H9 (cell line): ENCODE results near the gene UST. TPM values are rescaled to one million over a fixed set of nuclear protein-coding genes. Genes with fewer than 3 reads are reported as not detected.
A peak's percentile ranks its signal among the peaks of the same experiment; 100 is the strongest.

Experiments
- DNase-seq: peaks from one replicate; pipeline ENCODE4 v3.0.0-alpha.2; 2017
- H2AFZ ChIP-seq: one replicate; pipeline ENCODE4 v1.6.1; 2013; ENCODE audit warnings: mild to moderate bottlenecking, low read length, control low read depth, moderate library complexity
- H2AK5ac ChIP-seq: 2 replicates; pipeline ENCODE4 v1.6.1; 2013; ENCODE audit warnings: low read length, control low read depth, mixed read lengths; ENCODE audit not compliant: insufficient read length
- H2BK120ac ChIP-seq: one replicate; pipeline ENCODE4 v1.6.1; 2013; ENCODE audit warnings: low read depth, mild to moderate bottlenecking, low read length, control low read depth, inconsistent platforms; ENCODE audit not compliant: poor library complexity, severe bottlenecking
- H2BK12ac ChIP-seq: 2 replicates; pipeline ENCODE4 v1.6.1; 2013; ENCODE audit warnings: low read length, control low read depth, mixed read lengths, low read depth; ENCODE audit not compliant: insufficient read length
- H2BK15ac ChIP-seq: 2 replicates; pipeline ENCODE4 v1.6.1; 2013; ENCODE audit warnings: low read depth, low read length, control low read depth
- H2BK20ac ChIP-seq: one replicate; pipeline ENCODE4 v1.6.1; 2013; ENCODE audit warnings: low read depth, mild to moderate bottlenecking, low read length, control low read depth, inconsistent platforms; ENCODE audit not compliant: poor library complexity, severe bottlenecking
- H2BK5ac ChIP-seq: 2 replicates; pipeline ENCODE4 v1.6.1; 2013; ENCODE audit warnings: low read length, control low read depth, mixed read lengths; ENCODE audit not compliant: insufficient read length
- H3K14ac ChIP-seq: 2 replicates; pipeline ENCODE4 v1.6.1; 2013; ENCODE audit warnings: low read length, control low read depth; ENCODE audit not compliant: insufficient read depth
- H3K18ac ChIP-seq: 2 replicates; pipeline ENCODE4 v1.6.1; 2013; ENCODE audit warnings: low read depth, mild to moderate bottlenecking, mixed read lengths, low read length, control low read depth; ENCODE audit not compliant: insufficient read length
- H3K23ac ChIP-seq: 2 replicates; pipeline ENCODE4 v1.6.1; 2013; ENCODE audit warnings: low read length, control low read depth, mixed read lengths, low read depth; ENCODE audit not compliant: insufficient read length
- H3K23me2 ChIP-seq: 2 replicates; pipeline ENCODE4 v1.6.1; 2013; ENCODE audit warnings: low read depth, mild to moderate bottlenecking, mixed read lengths, low read length, control low read depth; ENCODE audit not compliant: insufficient read length, poor library complexity, severe bottlenecking
- H3K27ac ChIP-seq: 2 replicates; pipeline ENCODE4 v1.5.1; 2013; ENCODE audit warnings: low read length, control low read depth, mixed read lengths, low read depth; ENCODE audit not compliant: insufficient read length
- H3K27me3 ChIP-seq: 2 replicates; pipeline ENCODE4 v1.6.1; 2013; ENCODE audit warnings: low read length, control low read depth, inconsistent platforms; ENCODE audit not compliant: insufficient read depth
- H3K4ac ChIP-seq: 2 replicates; pipeline ENCODE4 v1.6.1; 2013; ENCODE audit warnings: low read depth, mild to moderate bottlenecking, control low read depth, inconsistent platforms, low read length, moderate library complexity
- H3K4me1 ChIP-seq: 2 replicates; pipeline ENCODE4 v1.6.1; 2013; ENCODE audit warnings: low read length, control low read depth, inconsistent platforms; ENCODE audit not compliant: insufficient read depth
- H3K4me2 ChIP-seq: 2 replicates; pipeline ENCODE4 v1.6.1; 2013; ENCODE audit warnings: low read length, control low read depth, mixed read lengths; ENCODE audit not compliant: insufficient read length, insufficient read depth
- H3K56ac ChIP-seq: 2 replicates; pipeline ENCODE4 v1.6.1; 2013; ENCODE audit warnings: low read depth, mild to moderate bottlenecking, mixed read lengths, low read length, control low read depth; ENCODE audit not compliant: insufficient read length
- H3K79me1 ChIP-seq: 2 replicates; pipeline ENCODE4 v1.6.1; 2013; ENCODE audit warnings: low read depth, mild to moderate bottlenecking, moderate library complexity, low read length, control low read depth, inconsistent platforms; ENCODE audit not compliant: insufficient read depth, poor library complexity, severe bottlenecking
- H3K79me2 ChIP-seq: 2 replicates; pipeline ENCODE4 v1.6.1; 2013; ENCODE audit warnings: low read length, control low read depth, inconsistent platforms; ENCODE audit not compliant: insufficient read depth
- H3K9ac ChIP-seq: 2 replicates; pipeline ENCODE4 v1.6.1; 2013; ENCODE audit warnings: low read length, control low read depth, mixed read lengths; ENCODE audit not compliant: insufficient read length; ENCODE audit errors: extremely low read depth
- H3K9me3 ChIP-seq: one replicate; pipeline ENCODE4 v1.6.1; 2013; ENCODE audit warnings: low read depth, low read length, inconsistent platforms; ENCODE audit not compliant: control insufficient read depth
- H3T11ph ChIP-seq: one replicate; pipeline ENCODE4 v1.6.1; 2013; ENCODE audit warnings: mild to moderate bottlenecking, low read length, control low read depth, inconsistent platforms
- H4K20me1 ChIP-seq: one replicate; pipeline ENCODE4 v1.6.1; 2013; ENCODE audit not compliant: control insufficient read depth, insufficient read length, insufficient read depth
- H4K5ac ChIP-seq: 2 replicates; pipeline ENCODE4 v1.6.1; 2013; ENCODE audit warnings: low read depth, mild to moderate bottlenecking, mixed read lengths, low read length, control low read depth; ENCODE audit not compliant: insufficient read length
- H4K8ac ChIP-seq: replicated peaks from 2 replicates; pipeline ENCODE4 v1.6.1; 2013; ENCODE audit warnings: low read length, control low read depth, mixed read lengths, low read depth; ENCODE audit not compliant: insufficient read length
- H4K91ac ChIP-seq: 2 replicates; pipeline ENCODE4 v1.6.1; 2013; ENCODE audit warnings: low read depth, mild to moderate bottlenecking, moderate library complexity, mixed read lengths, low read length, control low read depth; ENCODE audit not compliant: insufficient read length
- H3K27ac Mint-ChIP-seq, 3 experiments: 2 replicates in 2 of 3; 3 replicates in 1 of 3; pipeline ENCODE4 v1.8.0; 2020 to 2021; ENCODE audit warnings: mixed read lengths in 3 of 3, mild to moderate bottlenecking in 1 of 3, moderate library complexity in 1 of 3
- H3K27me3 Mint-ChIP-seq: 2 replicates; pipeline ENCODE4 v1.8.0; 2021; ENCODE audit warnings: low read depth, mild to moderate bottlenecking, moderate library complexity, mixed read lengths
- H3K36me3 Mint-ChIP-seq, 3 experiments: 2 replicates in 2 of 3; 3 replicates in 1 of 3; pipeline ENCODE4 v1.8.0; 2020 to 2021; ENCODE audit warnings: low read depth in 3 of 3, mixed read lengths in 3 of 3; ENCODE audit not compliant: insufficient read depth in 1 of 3
- H3K4me1 Mint-ChIP-seq, 2 experiments: 2 replicates each; pipeline ENCODE4 v1.8.0; 2020; ENCODE audit warnings: mixed read lengths in 2 of 2
- H3K4me3 Mint-ChIP-seq, 2 experiments: 2 replicates in 1 of 2; 3 replicates in 1 of 2; pipeline ENCODE4 v1.8.0; 2020 to 2021; ENCODE audit warnings: mild to moderate bottlenecking in 2 of 2, mixed read lengths in 2 of 2, moderate library complexity in 1 of 2
- H3K9me3 Mint-ChIP-seq, 2 experiments: 2 replicates in 1 of 2; 3 replicates in 1 of 2; pipeline ENCODE4 v1.8.0; 2020; ENCODE audit warnings: mild to moderate bottlenecking in 2 of 2, mixed read lengths in 2 of 2, moderate library complexity in 1 of 2
- CTCF ChIP-seq: fragments of 200-600 bp; sonication (generic); conservative IDR thresholded peaks from 3 replicates; pipeline ENCODE4 v1.8.0; 2021; ENCODE audit warnings: antibody characterized with exemption, mild to moderate bottlenecking
- WGBS: extraction: QIAGEN DNeasy Blood & Tissue Kit; methylation state at CpG from one replicate; pipeline ENCODE4 v1.1.7; 2013; ENCODE audit warnings: missing lambda C conversion rate, low lambda C conversion rate, mixed read lengths; ENCODE audit not compliant: insufficient read length; ENCODE audit errors: extremely low coverage; 5-methylcytosine and 5-hydroxymethylcytosine counted together
- total RNA-seq: library from RNA; stranded (reverse); gene quantifications from 2 replicates; pipeline ENCODE4 v1.2.1, GENCODE V29; 2021

Gene UST
- total RNA-seq, 1 experiment from 2014 or later, result 14.4 TPM

DNA sequence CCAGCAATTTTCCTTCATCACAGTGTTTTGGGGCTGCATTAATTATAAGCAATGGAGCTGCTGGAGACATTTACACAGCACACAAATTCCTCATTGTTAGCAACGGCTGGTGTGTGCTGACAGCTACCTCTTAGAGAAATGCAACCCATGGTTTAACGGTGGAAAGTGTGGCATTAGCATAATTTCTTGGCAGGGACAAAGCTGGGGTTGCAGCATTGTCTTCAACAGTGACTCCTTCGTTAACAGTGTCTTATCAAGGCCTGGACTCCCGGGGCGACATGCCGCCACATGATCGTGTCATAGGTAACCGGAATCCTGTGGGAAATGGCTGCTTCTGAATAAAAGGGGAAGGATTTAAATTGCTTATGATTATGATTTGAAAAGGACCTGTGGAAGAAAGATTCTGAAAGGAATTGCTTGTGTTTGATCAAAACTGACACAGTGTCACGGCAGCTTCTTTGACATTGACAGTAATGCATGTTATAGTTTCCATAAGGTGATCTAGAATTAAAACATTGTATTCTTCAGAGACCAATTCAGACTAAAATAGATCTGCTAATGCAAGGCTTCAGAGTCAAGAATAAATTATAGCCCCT lies 128.0 kb downstream of the UST start:
- Mint-ChIP-seq H3K27me3 (no peaks in the 10 kb centered on the region), H3K4me3 (no peak overlapping the region), H3K9me3 (peaks cover 0 to 1% of the 10 kb centered on the region in 2 experiments; a peak in 1 of 5 replicates), H3K4me1 (peaks cover 20 to 24% of the 10 kb centered on the region in 2 experiments), H3K36me3 (peaks cover 0 to 5% (median 0%) of the 10 kb centered on the region in 3 experiments; a peak in 3 of 7 replicates), H3K27ac (peak overlapping the region in 1 of 3 experiments; percentile 50; a peak in 1 of 7 replicates)
- Histone ChIP-seq H2BK20ac (no peak overlapping the region), H3K18ac (no peak overlapping the region), H3K9me3 (no peaks in the 10 kb centered on the region), H4K8ac (no peak overlapping the region), H3K23ac (no peak overlapping the region), H3K4me2 (no peak overlapping the region), H3K4me1 (peaks cover 7% of the 10 kb centered on the region; the same call in 1 of the 2 replicates), H2BK15ac (no peak overlapping the region), H2AK5ac (no peak overlapping the region), H2BK5ac (no peak overlapping the region), H3K79me2 (peaks cover 16% of the 10 kb centered on the region; the same call in 1 of the 2 replicates), H3K23me2 (no peaks in the 10 kb centered on the region), H2AFZ (no peak overlapping the region), H4K91ac (no peak overlapping the region), H3K27me3 (no peaks in the 10 kb centered on the region), H3K4ac (no peak overlapping the region), H3K79me1 (peaks cover 4% of the 10 kb centered on the region), H3K27ac (no peak overlapping the region), H3K14ac (no peak overlapping the region), H3K56ac (no peak overlapping the region), H3K9ac (no peak overlapping the region), H3T11ph (no peak overlapping the region), H2BK12ac (no peak overlapping the region), H4K5ac (no peak overlapping the region), H4K20me1 (no peaks in the 10 kb centered on the region), H2BK120ac (no peak overlapping the region)
- no peak for DNase-seq
- WGBS, result no CpG with 5 or more reads among the region's 9 CpGs
- no peak for TF ChIP-seq CTCF
